SW480 (cell line): ENCODE data around the gene ADRB1.

Experiments used
- DNase-seq: peaks from one replicate; pipeline ENCODE4 v3.0.0-alpha.2; 2016; ENCODE audit warnings: low spot score

Gene ADRB1

GRCh38 chr10:114043532-114044246 lies at the start of gene ADRB1:
Gene ADRB1, plus strand, starts transcription at chr10:114043866. Its CDS starts 267 bp downstream, at chr10:114044133.
- DNase-seq = peak; percentile 70

- no peak for DNase-seq
These were observed 48.5 kb upstream of the ADRB1 start for GRCh38 chr10:113995201-113995600.

GRCh38 chr10:113997428-113997827 lies 46.2 kb upstream of the ADRB1 start:
- no peak for DNase-seq

- no peak for DNase-seq
These were observed 44.1 kb upstream of the ADRB1 start for GRCh38 chr10:113999531-113999930.

- DNase-seq = no peak
These were observed 43.1 kb upstream of the ADRB1 start for GRCh38 chr10:114000457-114001010.

GRCh38 chr10:114002422-114002821 lies 41.2 kb upstream of the ADRB1 start:
- no peak for DNase-seq

GRCh38 chr10:114003161-114003941 lies 40.3 kb upstream of the ADRB1 start:
- no peak for DNase-seq

- peak; percentile 36 for DNase-seq
These were observed 34.2 kb upstream of the ADRB1 start for GRCh38 chr10:114009281-114009996.

- DNase-seq = no peak
These were observed 33.4 kb upstream of the ADRB1 start for GRCh38 chr10:114010316-114010715.

GRCh38 chr10:114012650-114013049 lies 31.0 kb upstream of the ADRB1 start:
- DNase-seq = no peak

- no peak for DNase-seq
These were observed 28.0 kb upstream of the ADRB1 start for GRCh38 chr10:114015708-114016107.

- no peak for DNase-seq
These were observed 26.4 kb upstream of the ADRB1 start for GRCh38 chr10:114017271-114017670.

GRCh38 chr10:114017873-114018272 lies 25.8 kb upstream of the ADRB1 start:
- no peak for DNase-seq

GRCh38 chr10:114019226-114019625 lies 24.4 kb upstream of the ADRB1 start:
- DNase-seq = no peak

- no peak for DNase-seq
These were observed 22.5 kb upstream of the ADRB1 start for GRCh38 chr10:114021154-114021553.

- no peak for DNase-seq
These were observed 21.7 kb upstream of the ADRB1 start for GRCh38 chr10:114021717-114022680.

GRCh38 chr10:114022766-114023597 lies 20.7 kb upstream of the ADRB1 start:
- DNase-seq = no peak

- no peak for DNase-seq
These were observed 18.6 kb upstream of the ADRB1 start for GRCh38 chr10:114024876-114025610.

- DNase-seq = no peak
These were observed 18.0 kb upstream of the ADRB1 start for GRCh38 chr10:114025611-114026130.
